GM18505 (cell line): ENCODE results near the gene INSYN1.

Experiments used
- ATAC-seq: cut with Tn5 transposase; IDR thresholded peaks from one replicate; pipeline ENCODE4 v1.9.1; 2021; ENCODE audit not compliant: unreplicated experiment
- POLR2A ChIP-seq: IDR thresholded peaks from 4 replicates; pipeline ENCODE4 v1.6.1; 2011; ENCODE audit warnings: borderline replicate concordance; ENCODE audit not compliant: insufficient read depth, insufficient read length; ENCODE audit errors: extremely low read depth

Gene INSYN1

GRCh38 chr15:73724212-73724611 lies 28.9 kb downstream of the INSYN1 start:
- no peak for TF ChIP-seq POLR2A
- no peak for ATAC-seq

- ATAC-seq: no peak
- no peak for TF ChIP-seq POLR2A
Observed at GRCh38 chr15:73723191-73723590, 30.0 kb downstream of the INSYN1 start.

- no peak for ATAC-seq
- TF ChIP-seq POLR2A: no peak
Observed at GRCh38 chr15:73722425-73722824, 30.7 kb downstream of the INSYN1 start.

- TF ChIP-seq POLR2A: no peak
- no peak for ATAC-seq
Observed at GRCh38 chr15:73718694-73719093, 34.5 kb downstream of the INSYN1 start.

- no peak for TF ChIP-seq POLR2A
- no peak for ATAC-seq
Observed at GRCh38 chr15:73717802-73718201, 35.3 kb downstream of the INSYN1 start.

- ATAC-seq: no peak
- no peak for TF ChIP-seq POLR2A
Observed at GRCh38 chr15:73717206-73717605, 35.9 kb downstream of the INSYN1 start.

- TF ChIP-seq POLR2A: no peak
- ATAC-seq: no peak
Observed at GRCh38 chr15:73716417-73716816, 36.7 kb downstream of the INSYN1 start.

GRCh38 chr15:73715417-73715816 lies 37.7 kb downstream of the INSYN1 start:
- no peak for TF ChIP-seq POLR2A
- ATAC-seq: no peak

- no peak for TF ChIP-seq POLR2A
- ATAC-seq: no peak
Observed at GRCh38 chr15:73714695-73715301, 38.4 kb downstream of the INSYN1 start.

GRCh38 chr15:73712107-73712506 lies 41.0 kb downstream of the INSYN1 start:
- no peak for TF ChIP-seq POLR2A
- no peak for ATAC-seq

GRCh38 chr15:73711526-73711925 lies 41.6 kb downstream of the INSYN1 start:
- no peak for ATAC-seq
- no peak for TF ChIP-seq POLR2A

- TF ChIP-seq POLR2A: no peak
- no peak for ATAC-seq
Observed at GRCh38 chr15:73710321-73710720, 42.8 kb downstream of the INSYN1 start.

GRCh38 chr15:73709686-73710085 lies 43.5 kb downstream of the INSYN1 start:
- ATAC-seq: no peak
- TF ChIP-seq POLR2A: no peak

- TF ChIP-seq POLR2A: no peak
- ATAC-seq: no peak
Observed at GRCh38 chr15:73709241-73709640, 43.9 kb downstream of the INSYN1 start.

- no peak for ATAC-seq
- no peak for TF ChIP-seq POLR2A
Observed at GRCh38 chr15:73708691-73709090, 44.5 kb downstream of the INSYN1 start.
